CD14-positive monocyte (primary cell): Measurements from ENCODE around the gene RPN1. TPM values are rescaled to one million over a fixed set of nuclear protein-coding genes. Genes with fewer than 3 reads are reported as not detected.
A peak's percentile ranks its signal among the peaks of the same experiment; 100 is the strongest.

ENCODE experiments used
- DNase-seq, 3 donors: peaks; one replicate each; pipeline ENCODE4 v3.0.0-alpha.2; 2011 to 2022
- H2AFZ ChIP-seq: 2 replicates; pipeline ENCODE4 v1.6.0; 2012; ENCODE audit warnings: mild to moderate bottlenecking, low read depth, low read length, inconsistent platforms; ENCODE audit not compliant: insufficient read depth, poor library complexity, severe bottlenecking
- H3K27ac ChIP-seq, 2 donors: 1 replicate in 1 of 2; 2 replicates in 1 of 2; pipeline ENCODE4 v1.5.1; 2012 to 2013; ENCODE audit warnings: low read length in 2 of 2, control low read depth in 1 of 2, inconsistent platforms in 1 of 2, low read depth in 1 of 2, mild to moderate bottlenecking in 1 of 2
- H3K27me3 ChIP-seq, 2 donors: one replicate each; pipeline versions ENCODE4 v1.6.0 to v1.6.1; 2011 to 2013; ENCODE audit warnings: low read length in 2 of 2; ENCODE audit not compliant: control insufficient read depth in 2 of 2, insufficient read depth in 2 of 2
- H3K36me3 ChIP-seq, 2 donors: replicated peaks in 1 of 2; 1 replicate in 1 of 2; 2 replicates in 1 of 2; pipeline versions ENCODE4 v1.5.1 to v1.6.1; 2012 to 2013; ENCODE audit warnings: low read length in 2 of 2, control low read depth in 1 of 2, inconsistent platforms in 1 of 2, mild to moderate bottlenecking in 1 of 2; ENCODE audit not compliant: insufficient read depth in 2 of 2, control insufficient read depth in 1 of 2
- H3K4me1 ChIP-seq, 2 donors: 1 replicate in 1 of 2; 2 replicates in 1 of 2; pipeline versions ENCODE4 v1.5.1 to v1.6.1; 2012 to 2013; ENCODE audit warnings: low read length in 2 of 2, control low read depth in 1 of 2, inconsistent platforms in 1 of 2, mild to moderate bottlenecking in 1 of 2, moderate library complexity in 1 of 2; ENCODE audit not compliant: insufficient read depth in 2 of 2, control insufficient read depth in 1 of 2
- H3K4me2 ChIP-seq: replicated peaks from 2 replicates; pipeline ENCODE3; 2012; ENCODE audit warnings: low read length, moderate library complexity, mild to moderate bottlenecking; ENCODE audit not compliant: poor library complexity, severe bottlenecking; ENCODE audit errors: extremely low read depth
- H3K4me3 ChIP-seq, 3 experiments: fragments of 200-600 bp in 1 of 3; sonication (generic) in 1 of 3; replicated peaks in 1 of 3; 1 replicate in 2 of 3; 2 replicates in 1 of 3; pipeline ENCODE4 v1.5.1; 2011 to 2013; ENCODE audit warnings: low read length in 3 of 3, mild to moderate bottlenecking in 3 of 3, control low read depth in 2 of 3, low read depth in 2 of 3, inconsistent platforms in 1 of 3, moderate library complexity in 1 of 3
- H3K79me2 ChIP-seq: 2 replicates; pipeline ENCODE4 v1.6.0; 2012; ENCODE audit warnings: mild to moderate bottlenecking, control low read depth, inconsistent platforms, low read length, moderate library complexity; ENCODE audit not compliant: insufficient read depth
- H3K9ac ChIP-seq: 2 replicates; pipeline ENCODE4 v1.6.0; 2017; ENCODE audit warnings: low read length, mild to moderate bottlenecking; ENCODE audit not compliant: insufficient read depth, poor library complexity, severe bottlenecking
- H3K9me3 ChIP-seq, 2 donors: replicated peaks in 1 of 2; 1 replicate in 1 of 2; 2 replicates in 1 of 2; pipeline versions ENCODE4 v1.5.1 to v1.6.1; 2012 to 2013; ENCODE audit warnings: low read length in 2 of 2, control low read depth in 1 of 2; ENCODE audit not compliant: control insufficient read depth in 1 of 2, insufficient read depth in 1 of 2
- H4K20me1 ChIP-seq: 2 replicates; pipeline ENCODE4 v1.6.0; 2012; ENCODE audit warnings: mild to moderate bottlenecking, low read length, control low read depth, moderate library complexity; ENCODE audit not compliant: insufficient read depth
- H3K27ac Mint-ChIP-seq, 7 donors: one replicate each; pipeline ENCODE4 v1.8.0; 2020; ENCODE audit warnings: mild to moderate bottlenecking in 7 of 7, mixed read lengths in 7 of 7, moderate library complexity in 6 of 7, inconsistent platforms in 2 of 7
- H3K27me3 Mint-ChIP-seq, 3 donors: one replicate each; pipeline ENCODE4 v1.8.0; 2021 to 2022; ENCODE audit warnings: low read depth in 3 of 3, mild to moderate bottlenecking in 3 of 3, mixed read lengths in 3 of 3, moderate library complexity in 3 of 3, inconsistent platforms in 1 of 3
- H3K36me3 Mint-ChIP-seq, 2 donors: one replicate each; pipeline ENCODE4 v1.8.0; 2020; ENCODE audit warnings: mixed read lengths in 2 of 2, inconsistent platforms in 1 of 2, mild to moderate bottlenecking in 1 of 2
- H3K4me1 Mint-ChIP-seq: one replicate; pipeline ENCODE4 v1.8.0; 2020; ENCODE audit warnings: mild to moderate bottlenecking, mixed read lengths
- H3K4me3 Mint-ChIP-seq, 2 donors: one replicate each; pipeline ENCODE4 v1.8.0; 2020; ENCODE audit warnings: mild to moderate bottlenecking in 2 of 2, mixed read lengths in 2 of 2, moderate library complexity in 1 of 2
- H3K9me3 Mint-ChIP-seq, 7 donors: one replicate each; pipeline ENCODE4 v1.8.0; 2020 to 2022; ENCODE audit warnings: mixed read lengths in 7 of 7, mild to moderate bottlenecking in 6 of 7, moderate library complexity in 6 of 7, inconsistent platforms in 2 of 7
- CTCF ChIP-seq: fragments of 200-600 bp; IDR thresholded peaks from one replicate; pipeline ENCODE4 v1.8.0; 2022; ENCODE audit warnings: antibody characterized with exemption, mild to moderate bottlenecking
- WGBS: methylation state at CpG from one replicate; pipeline ENCODE4 v1.1.5; 2013; ENCODE audit warnings: missing lambda C conversion rate; ENCODE audit not compliant: insufficient coverage; 5-methylcytosine and 5-hydroxymethylcytosine counted together
- intact Hi-C, 2 donors: fragments of 100-400 bp; cut with micrococcal nuclease; formaldehyde crosslinking; loops; one replicate each; pipeline versions ENCODE4 v1.15.0 to v1.15.1; 2023
- polyA plus RNA-seq, 3 donors: library from polyadenylated mRNA; depleted of rRNA in 1 of 3; unstranded in 2 of 3; stranded (reverse) in 1 of 3; fragments of 300-500 nt in 2 of 3; fragments of >200 nt in 1 of 3; fragmentation: Illumina TruSeq in 2 of 3; gene quantifications; 1 replicate in 2 of 3; 2 replicates in 1 of 3; pipeline ENCODE4 v1.2.3, GENCODE V29; 2012 to 2021

The RPN1 gene
- polyA plus RNA-seq, 3 donors, result 112 to 375 (median 354) TPM

GRCh38 chr3:128619146-128619890 lies 31.3 kb downstream of the RPN1 start:
- no peak overlapping the region for H2AFZ ChIP-seq
- peaks cover 41 to 43% of the 10 kb centered on the region in 2 donors for H3K36me3 ChIP-seq
- WGBS, result 100% methylated on average over 1 of the region's 7 CpGs
- H3K4me3 ChIP-seq, result peak overlapping the region in 1 of 3 experiments; percentile 95
- Mint-ChIP-seq H3K4me3 (peak overlapping the region in 1 of 2 donors; percentile 17), H3K27me3 (peaks cover 0 to 2% (median 0%) of the 10 kb centered on the region in 3 donors), H3K4me1 (peaks cover 33% of the 10 kb centered on the region), H3K9me3 (peaks cover 0 to 3% (median 0%) of the 10 kb centered on the region in 7 donors), H3K36me3 (peaks cover 54 to 57% of the 10 kb centered on the region in 2 donors), H3K27ac (peak overlapping the region; percentile 92 to 98 (median 94))
- TF ChIP-seq CTCF, result no peak
- peaks cover 23% of the 10 kb centered on the region for H4K20me1 ChIP-seq
- H3K9ac ChIP-seq, result no peak overlapping the region
- peak; percentile 85 to 96 (median 94) for DNase-seq
- intact Hi-C loops, result loop anchor here (2.0 to 10.0 kb wide), 7 partner anchors 31 to 545 kb away; partner anchors contain the start of genes RPN1 (in 2 of the 2) and ACAD9 (in 1 of the 2)
- peaks cover 31 to 37% of the 10 kb centered on the region in 2 donors for H3K4me1 ChIP-seq
- H3K9me3 ChIP-seq, result no peaks in the 10 kb centered on the region
- peaks cover 62% of the 10 kb centered on the region for H3K79me2 ChIP-seq
- peak overlapping the region; percentile 61 to 89 for H3K27ac ChIP-seq
- no peaks in the 10 kb centered on the region for H3K27me3 ChIP-seq
- H3K4me2 ChIP-seq, result peak overlapping the region; percentile 99

GRCh38 chr3:128618398-128618726 lies 32.3 kb downstream of the RPN1 start:
- H3K27me3 ChIP-seq, result no peaks in the 10 kb centered on the region
- H3K4me3 ChIP-seq, result peak overlapping the region; percentile 71 to 95 (median 74)
- H3K4me3 Mint-ChIP-seq, result peak overlapping the region; percentile 90 to 95
- H3K9ac ChIP-seq, result peak overlapping the region; percentile 82
- TF ChIP-seq CTCF, result no peak
- peak in 1 of 3 donors; percentile 34 for DNase-seq
- H3K4me1 Mint-ChIP-seq, result peaks cover 24% of the 10 kb centered on the region
- H4K20me1 ChIP-seq, result peaks cover 15% of the 10 kb centered on the region
- H3K27me3 Mint-ChIP-seq, result peaks cover 0 to 2% (median 0%) of the 10 kb centered on the region in 3 donors
- peaks cover 52% of the 10 kb centered on the region for H3K79me2 ChIP-seq
- intact Hi-C loops, result loop anchor here (2.0 to 10.0 kb wide), 7 partner anchors 32 to 544 kb away; partner anchors contain the start of genes RPN1 (in 2 of the 2) and ACAD9 (in 1 of the 2)
- peaks cover 0 to 3% (median 0%) of the 10 kb centered on the region in 7 donors for H3K9me3 Mint-ChIP-seq
- H3K4me2 ChIP-seq, result peak overlapping the region; percentile 99
- peak overlapping the region; percentile 77 to 89 for H3K27ac ChIP-seq
- H3K36me3 ChIP-seq, result peaks cover 32 to 33% of the 10 kb centered on the region in 2 donors
- WGBS, result 15% methylated on average over 5 of the region's 5 CpGs
- H3K27ac Mint-ChIP-seq, result peak overlapping the region; percentile 92 to 98 (median 94)
- H3K4me1 ChIP-seq, result peaks cover 31 to 37% of the 10 kb centered on the region in 2 donors
- H3K9me3 ChIP-seq, result no peaks in the 10 kb centered on the region
- peak overlapping the region; percentile 97 for H2AFZ ChIP-seq
- peaks cover 46 to 48% of the 10 kb centered on the region in 2 donors for H3K36me3 Mint-ChIP-seq
